BE2C (cell line): Measurements from ENCODE around the gene STAB1.

Experiments used
- DNase-seq: peaks from one replicate; pipeline ENCODE4 v3.0.0-alpha.2; 2020
- H3K27me3 ChIP-seq: fragments of 250-450 bp; sonication (Bioruptor Pico); 2 replicates; pipeline ENCODE4 v1.5.1; 2020; ENCODE audit warnings: mild to moderate bottlenecking
- H3K36me3 ChIP-seq: fragments of 250-450 bp; sonication (Bioruptor Pico); 2 replicates; pipeline ENCODE4 v1.5.1; 2020; ENCODE audit warnings: mild to moderate bottlenecking
- H3K4me1 ChIP-seq: fragments of 250-450 bp; sonication (Bioruptor Pico); 2 replicates; pipeline ENCODE4 v1.5.1; 2020
- H3K4me3 ChIP-seq: 2 replicates; pipeline ENCODE4 v1.5.1; 2011; ENCODE audit warnings: low read depth, low read length
- H3K9me3 ChIP-seq: fragments of 250-450 bp; sonication (Bioruptor Pico); 2 replicates; pipeline ENCODE4 v1.5.1; 2020
- CTCF ChIP-seq: IDR thresholded peaks from 2 replicates; pipeline ENCODE4 v1.5.1; 2012; ENCODE audit warnings: mild to moderate bottlenecking, low read depth, low read length

STAB1 gene

DNA sequence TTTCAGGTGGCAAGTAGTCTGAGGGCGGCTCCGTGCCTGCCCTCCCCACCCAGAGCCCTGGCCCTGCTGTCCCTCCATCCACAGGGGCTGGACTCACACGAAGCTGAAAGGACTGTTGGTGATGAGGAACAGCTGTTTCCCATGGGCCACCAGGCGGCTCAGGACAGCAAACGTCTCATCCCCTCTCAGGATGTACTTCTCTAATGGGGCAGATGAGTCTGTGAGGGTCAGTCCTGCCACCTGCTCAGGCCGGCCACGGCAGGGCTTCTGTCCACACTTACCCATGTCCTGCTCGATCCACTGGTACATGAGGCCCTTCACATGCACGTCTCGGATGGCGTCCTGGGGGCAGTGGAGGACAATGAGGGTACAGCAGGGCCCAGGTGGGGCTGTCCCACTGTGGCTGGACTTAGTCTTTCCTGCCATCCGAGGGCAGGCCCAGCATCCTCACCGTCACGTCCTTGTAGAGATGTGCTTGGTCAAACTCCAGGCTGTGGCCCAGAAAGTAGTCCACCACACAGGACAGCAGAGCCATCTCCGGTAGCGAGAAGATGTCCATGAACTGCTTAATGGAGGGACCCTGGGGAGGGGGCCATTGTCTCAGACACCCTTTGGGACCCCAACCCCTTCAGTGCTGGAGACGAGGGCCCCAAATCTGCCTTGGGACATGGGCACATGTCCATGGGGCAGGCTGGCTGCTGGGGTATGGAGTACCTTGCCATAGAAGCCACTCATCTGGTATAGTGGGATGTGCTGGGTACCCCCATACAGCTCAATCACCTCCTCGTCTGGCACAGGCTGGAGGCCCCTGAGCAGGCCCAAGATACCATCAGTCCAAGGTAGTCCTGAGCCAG lies 32.8 kb downstream of the STAB1 start:
- Histone ChIP-seq H3K9me3 (no peaks in the 10 kb centered on the region), H3K4me3 (no peak overlapping the region), H3K4me1 (peaks cover 37% of the 10 kb centered on the region), H3K27me3 (no peaks in the 10 kb centered on the region), H3K36me3 (peaks cover 36% of the 10 kb centered on the region)
- DNase-seq = no peak
- TF ChIP-seq CTCF = no peak

- Histone ChIP-seq H3K4me1 (peaks cover 37% of the 10 kb centered on the region), H3K9me3 (no peaks in the 10 kb centered on the region), H3K36me3 (peaks cover 34% of the 10 kb centered on the region), H3K27me3 (no peaks in the 10 kb centered on the region), H3K4me3 (no peak overlapping the region)
- no peak for DNase-seq
- no peak for TF ChIP-seq CTCF
Observed at GRCh38 chr3:52528586-52529375, 33.6 kb downstream of the STAB1 start.

- DNase-seq = peak; percentile 61
- TF ChIP-seq CTCF = no peak
- peak overlapping the region; percentile 19 for H3K4me3 ChIP-seq
- H3K27me3 ChIP-seq = no peaks in the 10 kb centered on the region
- peaks cover 32% of the 10 kb centered on the region for H3K4me1 ChIP-seq
- H3K36me3 ChIP-seq = peaks cover 25% of the 10 kb centered on the region
- H3K9me3 ChIP-seq = no peaks in the 10 kb centered on the region
Observed at GRCh38 chr3:52529376-52530333, 34.5 kb downstream of the STAB1 start.

GRCh38 chr3:52530918-52531826 lies 36.0 kb downstream of the STAB1 start:
- Histone ChIP-seq H3K36me3 (peaks cover 22% of the 10 kb centered on the region), H3K9me3 (no peaks in the 10 kb centered on the region), H3K4me3 (peak overlapping the region; percentile 72; the same call in 1 of the 2 replicates), H3K27me3 (no peaks in the 10 kb centered on the region), H3K4me1 (peaks cover 22% of the 10 kb centered on the region)
- no peak for DNase-seq
- TF ChIP-seq CTCF = no peak

DNA sequence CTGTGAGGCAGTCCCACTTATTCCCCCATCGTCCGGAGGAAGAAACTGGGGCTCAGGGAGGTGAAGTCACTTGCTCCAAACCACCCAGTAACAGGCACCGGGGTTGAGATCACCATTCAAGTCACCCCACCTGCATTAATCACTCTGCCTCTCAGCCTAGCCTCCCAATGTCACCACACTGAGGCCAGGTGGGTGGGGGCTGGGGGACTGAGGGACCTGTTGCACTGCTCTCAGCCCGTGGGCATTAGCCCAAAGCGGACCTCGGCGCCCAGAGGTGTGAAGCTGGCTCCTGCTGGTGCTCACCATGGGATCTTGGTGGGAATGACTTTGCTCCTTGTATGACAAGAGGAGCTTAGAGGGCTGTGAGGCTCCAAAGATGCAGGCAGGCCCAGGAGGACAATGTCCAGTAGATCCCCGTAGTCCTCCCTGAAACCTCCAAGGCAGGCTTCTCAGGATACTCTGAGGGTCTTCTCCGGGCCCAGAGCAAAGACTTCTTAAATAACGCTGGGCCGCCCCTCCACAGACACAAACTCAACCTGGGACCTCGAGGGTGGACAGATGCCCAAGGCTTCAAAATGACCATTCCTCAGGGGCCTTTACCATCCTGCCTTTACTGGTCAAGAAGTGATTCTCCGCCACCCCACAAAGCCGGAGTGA lies 36.9 kb downstream of the STAB1 start:
- no peaks in the 10 kb centered on the region for H3K9me3 ChIP-seq
- no peaks in the 10 kb centered on the region for H3K27me3 ChIP-seq
- no peak for TF ChIP-seq CTCF
- peaks cover 22% of the 10 kb centered on the region for H3K4me1 ChIP-seq
- peaks cover 22% of the 10 kb centered on the region for H3K36me3 ChIP-seq
- no peak for DNase-seq
- H3K4me3 ChIP-seq = peak overlapping the region; percentile 72
